LNCaP clone FGC (cell line): Measurements from ENCODE around the gene ADAMTSL3.

ENCODE experiments used
- DNase-seq: peaks from one replicate; pipeline ENCODE4 v3.0.0-alpha.2; 2011; ENCODE audit warnings: low read depth
- H3K4me3 ChIP-seq: 2 replicates; pipeline ENCODE4 v1.5.1; 2011; ENCODE audit warnings: mild to moderate bottlenecking, low read depth, low read length, control low read depth
- TF ChIP-seq, protein P1 (sequence below): IDR thresholded peaks from 2 replicates; pipeline ENCODE4 v1.5.1; 2012; ENCODE audit warnings: mild to moderate bottlenecking; ENCODE audit not compliant: control insufficient read depth, insufficient read depth; ENCODE audit errors: extremely low read depth

The ADAMTSL3 gene

DNA sequence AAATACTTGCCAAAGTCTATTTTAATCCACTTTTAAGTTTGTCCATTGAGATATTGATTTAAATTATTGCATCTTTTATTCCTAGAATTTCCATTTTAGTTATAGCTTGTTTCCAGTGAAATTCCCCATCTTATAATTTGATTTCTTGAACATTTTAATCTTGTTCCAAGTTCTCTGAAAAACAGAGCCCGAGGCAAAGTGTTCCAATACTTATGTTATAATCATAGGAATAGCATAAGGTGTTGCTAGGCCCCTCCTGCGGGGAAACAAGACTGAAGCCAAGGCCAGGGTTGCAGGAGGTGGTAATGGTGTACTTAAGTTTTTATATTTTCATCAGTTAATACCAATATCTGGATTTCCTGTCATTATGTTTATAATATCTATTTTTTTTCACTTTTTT lies 226.6 kb downstream of the ADAMTSL3 start:
- TF ChIP-seq, protein P1, sequence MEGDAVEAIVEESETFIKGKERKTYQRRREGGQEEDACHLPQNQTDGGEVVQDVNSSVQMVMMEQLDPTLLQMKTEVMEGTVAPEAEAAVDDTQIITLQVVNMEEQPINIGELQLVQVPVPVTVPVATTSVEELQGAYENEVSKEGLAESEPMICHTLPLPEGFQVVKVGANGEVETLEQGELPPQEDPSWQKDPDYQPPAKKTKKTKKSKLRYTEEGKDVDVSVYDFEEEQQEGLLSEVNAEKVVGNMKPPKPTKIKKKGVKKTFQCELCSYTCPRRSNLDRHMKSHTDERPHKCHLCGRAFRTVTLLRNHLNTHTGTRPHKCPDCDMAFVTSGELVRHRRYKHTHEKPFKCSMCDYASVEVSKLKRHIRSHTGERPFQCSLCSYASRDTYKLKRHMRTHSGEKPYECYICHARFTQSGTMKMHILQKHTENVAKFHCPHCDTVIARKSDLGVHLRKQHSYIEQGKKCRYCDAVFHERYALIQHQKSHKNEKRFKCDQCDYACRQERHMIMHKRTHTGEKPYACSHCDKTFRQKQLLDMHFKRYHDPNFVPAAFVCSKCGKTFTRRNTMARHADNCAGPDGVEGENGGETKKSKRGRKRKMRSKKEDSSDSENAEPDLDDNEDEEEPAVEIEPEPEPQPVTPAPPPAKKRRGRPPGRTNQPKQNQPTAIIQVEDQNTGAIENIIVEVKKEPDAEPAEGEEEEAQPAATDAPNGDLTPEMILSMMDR, result no peak
- no peak for DNase-seq
- no peak overlapping the region for H3K4me3 ChIP-seq

DNA sequence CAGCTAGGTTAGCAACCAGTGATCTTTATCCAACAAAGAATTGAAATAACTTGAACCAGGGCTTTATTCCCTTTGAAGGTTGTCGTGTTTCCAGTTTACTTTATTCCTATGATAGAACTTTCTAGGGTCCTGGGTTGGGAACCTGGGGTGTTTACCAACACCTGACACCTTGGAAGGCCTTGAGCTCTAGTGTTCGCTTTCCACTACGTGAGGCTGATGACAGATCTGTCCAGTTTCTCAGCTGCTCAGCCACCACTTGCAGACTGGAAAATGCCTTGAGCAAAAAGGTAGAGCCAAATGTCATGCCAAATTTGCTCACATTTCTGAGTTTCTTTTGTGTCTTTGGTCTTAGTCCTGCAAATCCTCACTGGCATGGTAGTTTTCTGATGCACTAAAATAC lies 227.2 kb downstream of the ADAMTSL3 start:
- H3K4me3 ChIP-seq, result no peak overlapping the region
- TF ChIP-seq, protein P1, result no peak
- DNase-seq, result no peak

DNA sequence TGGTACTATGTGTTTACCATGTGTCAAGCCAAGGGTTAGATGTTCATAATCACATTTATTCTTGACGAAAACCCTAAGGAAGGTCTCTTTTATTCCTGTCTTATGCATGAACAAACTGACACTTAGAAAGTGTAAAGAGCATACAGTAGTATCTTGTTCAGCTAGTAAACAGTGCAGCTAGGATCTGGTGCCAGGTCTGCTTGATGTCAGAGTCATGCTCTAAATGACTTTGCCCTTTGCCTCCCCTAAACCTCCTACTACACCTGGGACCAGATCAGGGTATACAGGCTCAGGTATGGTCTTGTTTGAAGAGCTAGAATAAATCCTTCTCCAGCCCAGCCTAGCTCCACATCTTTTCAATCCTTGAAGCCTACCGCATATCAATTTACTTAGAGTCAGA lies 232.4 kb downstream of the ADAMTSL3 start:
- H3K4me3 ChIP-seq, result no peak overlapping the region
- no peak for DNase-seq
- TF ChIP-seq, protein P1, result no peak

DNA sequence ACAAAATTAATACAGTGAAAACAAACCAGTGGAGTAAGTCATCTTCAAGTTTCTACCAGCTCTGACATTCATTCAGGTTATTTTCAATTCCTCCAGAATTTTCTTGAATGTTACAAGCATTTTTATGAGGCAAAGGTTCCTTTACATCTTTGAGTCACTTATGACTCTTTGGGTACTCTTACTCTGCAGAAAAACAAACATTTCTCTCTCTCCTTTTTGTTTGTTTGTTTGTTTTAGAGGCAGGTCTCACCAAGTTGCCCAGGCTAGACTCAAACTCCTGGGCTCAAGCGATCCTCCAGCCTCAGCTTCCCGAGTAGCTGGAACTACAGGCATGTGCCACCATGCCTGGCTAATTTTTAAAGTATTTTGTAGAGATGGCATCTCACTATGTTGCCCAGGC lies 233.5 kb downstream of the ADAMTSL3 start:
- no peak overlapping the region for H3K4me3 ChIP-seq
- no peak for DNase-seq

DNA sequence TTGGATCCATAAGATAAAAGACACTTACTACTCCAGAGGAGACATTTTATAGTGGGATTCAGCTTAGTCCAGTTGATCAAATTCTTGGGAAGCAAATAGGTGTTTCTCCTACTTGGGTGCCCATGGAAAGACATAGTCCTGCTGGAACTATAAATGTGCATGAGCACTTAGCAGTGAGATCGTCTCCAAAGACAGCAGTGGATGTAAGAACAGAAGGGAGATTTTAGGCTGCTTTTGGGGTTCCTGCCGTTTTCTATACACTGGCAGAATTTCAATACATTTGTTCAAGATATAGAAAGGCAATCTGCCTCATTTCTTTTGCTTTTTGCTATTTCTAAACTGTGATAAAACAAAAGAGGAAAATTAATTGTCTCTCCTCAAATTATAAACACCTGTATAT lies 234.0 kb downstream of the ADAMTSL3 start:
- TF ChIP-seq, protein P1, result no peak
- no peak for DNase-seq
- no peak overlapping the region for H3K4me3 ChIP-seq

More for the DNA sequence above, 233.5 kb downstream of the ADAMTSL3 start:
- TF ChIP-seq, protein P1, result no peak

DNA sequence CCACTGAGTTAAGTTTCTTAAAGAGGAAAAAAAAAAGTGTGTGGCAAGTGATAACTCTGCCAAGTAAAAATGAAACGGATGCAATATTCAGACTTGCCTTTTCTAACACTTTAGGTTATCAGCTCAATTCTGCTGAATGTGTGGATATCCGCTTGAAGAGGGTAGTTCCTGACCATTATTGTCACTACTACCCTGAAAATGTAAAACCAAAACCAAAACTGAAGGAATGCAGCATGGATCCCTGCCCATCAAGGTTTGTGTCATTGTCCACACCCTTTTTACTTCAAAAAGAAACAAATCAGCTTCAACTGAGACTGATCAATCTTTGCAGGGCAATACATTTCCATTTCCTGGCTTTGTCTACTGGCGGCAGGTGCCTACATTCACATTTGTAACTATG lies 236.1 kb downstream of the ADAMTSL3 start:
- no peak for DNase-seq
- H3K4me3 ChIP-seq, result no peak overlapping the region
- TF ChIP-seq, protein P1, result no peak

DNA sequence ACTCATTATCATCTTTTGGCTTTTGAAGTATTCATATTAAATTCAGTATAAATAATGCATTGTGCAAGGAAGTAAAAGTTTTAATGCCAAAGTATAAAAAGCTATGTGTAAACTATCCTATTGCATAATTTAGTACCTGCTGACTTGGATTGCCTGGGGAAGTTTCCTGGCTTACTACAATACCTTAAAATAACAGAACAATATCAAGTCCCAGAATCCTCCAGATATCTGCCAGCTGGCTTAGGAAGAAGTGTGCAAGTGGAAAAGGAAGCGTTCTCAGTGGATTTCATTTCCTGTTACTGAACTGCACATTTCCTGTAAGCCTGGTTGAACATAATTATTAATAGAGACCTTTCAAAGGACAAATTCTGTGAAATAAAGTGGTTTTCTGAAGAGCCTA lies 236.7 kb downstream of the ADAMTSL3 start:
- TF ChIP-seq, protein P1, result no peak
- no peak overlapping the region for H3K4me3 ChIP-seq
- DNase-seq, result peak; percentile 8
